GM12878 (cell line): ENCODE measurements around the gene ACVR1. TPM values are rescaled to one million over a fixed set of nuclear protein-coding genes. Genes with fewer than 3 reads are reported as not detected.
"Not testable (repeated sequence)": the region's sequence is repeated elsewhere in the genome, so short reads cannot be mapped to it uniquely, and the experiment has no call there.

ENCODE experiments used
- ATAC-seq: fragments of 200-7000 bp; cut with Tn5 transposase; 3 replicates; pipeline ENCODE4 v1.9.1; 2020; ENCODE audit warnings: mild to moderate bottlenecking, moderate library complexity
- BruUV-seq: library from RNA; stranded (reverse); fragments of 400-500 nt; replicated peaks from 2 replicates; lab custom pipeline; 2021; lab: Mats Ljungman, UMichigan
- CTCF ChIA-PET: fragments of 300-600 bp; sonication (Branson Sonifier 250); formaldehyde crosslinking; extraction: SDS; loops from one replicate; lab custom pipeline; 2021; ENCODE audit warnings: inconsistent platforms; lab: Yijun Ruan, JAX
- POLR2A ChIA-PET: fragments of 350-600 bp; formaldehyde crosslinking; extraction: SDS; loops from one replicate; lab custom pipeline; 2021; ENCODE audit warnings: inconsistent platforms; lab: Charles Lee
- RAD21 ChIA-PET: fragments of 300-600 bp; sonication (Branson Sonifier 250); formaldehyde crosslinking; loops from one replicate; lab custom pipeline; 2023; ENCODE audit warnings: antibody characterized with exemption; ENCODE audit not compliant: unreplicated experiment; lab: Charles Lee
- SMC1A ChIA-PET: fragments of 300-600 bp; sonication (Branson Sonifier 250); formaldehyde crosslinking; loops from one replicate; lab custom pipeline; 2023; ENCODE audit not compliant: unreplicated experiment, uncharacterized antibody; lab: Charles Lee
- DNase-seq: peaks from one replicate; pipeline ENCODE4 v3.0.0-alpha.2; 2011; ENCODE audit warnings: low read depth, low spot score
- FAIRE-seq: peaks from 3 replicates; lab custom pipeline; 2011; peaks lifted over from hg19 to GRCh38; lab: Jason Lieb, UNC
- H2AFZ ChIP-seq: 2 replicates; pipeline ENCODE4 v1.6.0; 2011; ENCODE audit warnings: low read depth, low read length, control low read depth; ENCODE audit not compliant: control insufficient read depth
- H3K27ac ChIP-seq: 2 replicates; pipeline ENCODE4 v1.5.1; 2011; ENCODE audit warnings: control low read depth; ENCODE audit not compliant: control insufficient read depth, insufficient read depth
- H3K27me3 ChIP-seq, 2 experiments: replicated peaks in 1 of 2; 2 replicates each; pipeline versions ENCODE4 v1.6.0 to v1.6.1; 2011; ENCODE audit warnings: low read length in 1 of 2; ENCODE audit not compliant: control insufficient read depth in 2 of 2, insufficient read depth in 2 of 2
- H3K36me3 ChIP-seq, 2 experiments: 2 replicates each; pipeline ENCODE4 v1.5.1; 2011; ENCODE audit warnings: low read length in 1 of 2; ENCODE audit not compliant: control insufficient read depth in 2 of 2, insufficient read depth in 2 of 2
- H3K4me1 ChIP-seq: 2 replicates; pipeline ENCODE4 v1.6.1; 2011; ENCODE audit warnings: mild to moderate bottlenecking, low read length, moderate library complexity, mixed read lengths; ENCODE audit not compliant: control insufficient read depth, insufficient read depth
- H3K4me2 ChIP-seq: 2 replicates; pipeline ENCODE4 v1.6.0; 2011; ENCODE audit warnings: control low read depth; ENCODE audit not compliant: control insufficient read depth, insufficient read depth
- H3K4me3 ChIP-seq: fragments of 200-600 bp; sonication (generic); 2 replicates; pipeline ENCODE4 v1.5.1; 2016
- H3K79me2 ChIP-seq: 2 replicates; pipeline ENCODE4 v1.6.0; 2011; ENCODE audit warnings: low read length; ENCODE audit not compliant: control insufficient read depth, insufficient read depth
- H3K9ac ChIP-seq: 2 replicates; pipeline ENCODE4 v1.8.0; 2011; ENCODE audit warnings: low read length, control low read depth, mixed read lengths; ENCODE audit not compliant: control insufficient read depth, insufficient read depth
- H3K9me3 ChIP-seq: replicated peaks from 3 replicates; pipeline ENCODE4 v1.5.1; 2011; ENCODE audit warnings: mild to moderate bottlenecking, low read length; ENCODE audit not compliant: control insufficient read depth, insufficient read depth
- H4K20me1 ChIP-seq: 2 replicates; pipeline ENCODE4 v1.6.0; 2011; ENCODE audit not compliant: control insufficient read depth, insufficient read depth
- CHD2 ChIP-seq: IDR thresholded peaks from 2 replicates; pipeline ENCODE4 v1.6.1; 2011; ENCODE audit warnings: low read depth, low read length, improper control_type of control experiment, borderline replicate concordance
- ETV6 ChIP-seq, 2 experiments: fragments of 450-650 bp in 1 of 2; IDR thresholded peaks in 1 of 2; conservative IDR thresholded peaks in 1 of 2; 2 replicates each; pipeline ENCODE4 v1.6.1; 2014; ENCODE audit warnings: antibody characterized with exemption in 1 of 2, borderline replicate concordance in 1 of 2, low read depth in 1 of 2, mild to moderate bottlenecking in 1 of 2, moderate library complexity in 1 of 2
- NFYA ChIP-seq: IDR thresholded peaks from 2 replicates; pipeline ENCODE4 v1.6.1; 2011; ENCODE audit warnings: low read depth, mild to moderate bottlenecking, low read length, improper control_type of control experiment, borderline replicate concordance
- PML ChIP-seq: IDR thresholded peaks from 2 replicates; pipeline ENCODE4 v1.6.1; 2012; ENCODE audit warnings: low read length, inconsistent platforms
- SPI1 ChIP-seq: IDR thresholded peaks from 2 replicates; pipeline ENCODE4 v1.6.1; 2011; ENCODE audit warnings: low read depth, mild to moderate bottlenecking, low read length, moderate library complexity, borderline replicate concordance; ENCODE audit not compliant: insufficient read depth
- STAT3 ChIP-seq: IDR thresholded peaks from 2 replicates; pipeline ENCODE4 v1.6.1; 2011; ENCODE audit warnings: low read depth, low read length, improper control_type of control experiment
- in situ Hi-C: fragments of 300-500 bp; cut with MboI; formaldehyde crosslinking; loops from 9 replicates; pipeline ENCODE4 v1.14.3; 2018; ENCODE audit warnings: mixed read lengths
- intact Hi-C: fragments of 100-400 bp; cut with micrococcal nuclease; formaldehyde crosslinking; loops from one replicate; pipeline ENCODE4 v1.14.2; 2022; ENCODE audit not compliant: unreplicated experiment
- polyA plus RNA-seq, 11 experiments: library from polyadenylated mRNA; depleted of rRNA in 4 of 11; unstranded in 6 of 11; stranded (reverse) in 5 of 11; fragments of >200 nt; fragmentation: Nextera tagmentation in 4 of 11; fragmentation: Illumina TruSeq in 1 of 11; extraction: Ambion mirVana in 4 of 11; extraction: Trizol in 1 of 11; gene quantifications; 1 replicate in 1 of 11; 2 replicates in 10 of 11; pipeline versions ENCODE4 v1.2.1 to v1.2.3, GENCODE V29; 2011 to 2016; ENCODE audit warnings: inconsistent platforms in 2 of 11, missing spikeins in 2 of 11, low read depth in 1 of 11
- total RNA-seq, 4 experiments: library from RNA; depleted of rRNA in 3 of 4; stranded (reverse); fragments of >200 nt in 3 of 4; fragmentation: Illumina TruSeq in 1 of 4; extraction: Trizol in 1 of 4; gene quantifications; 2 replicates each; pipeline versions ENCODE4 v1.2.1 to v1.2.3, GENCODE V29; 2013 to 2021
- TF ChIP-seq, protein P1 (sequence below): fragments of 450-650 bp; IDR thresholded peaks from 2 replicates; pipeline ENCODE4 v1.6.1; 2017; ENCODE audit warnings: mild to moderate bottlenecking, moderate library complexity
- TF ChIP-seq, protein P2 (sequence below): IDR thresholded peaks from 2 replicates; pipeline ENCODE4 v1.6.1; 2012; ENCODE audit warnings: mild to moderate bottlenecking, low read depth, low read length
- TF ChIP-seq, protein P3 (sequence below): fragments of 450-650 bp; IDR thresholded peaks from 2 replicates; pipeline ENCODE4 v1.6.1; 2016; ENCODE audit warnings: mild to moderate bottlenecking

The ACVR1 gene
- total and polyA plus RNA-seq, 10 of the 15 experiments (the other 5 are each of a cell fraction or from before 2014, with no cell fraction given) = 0.06 to 0.24 (median 0.14) TPM; not detected in 4

DNA sequence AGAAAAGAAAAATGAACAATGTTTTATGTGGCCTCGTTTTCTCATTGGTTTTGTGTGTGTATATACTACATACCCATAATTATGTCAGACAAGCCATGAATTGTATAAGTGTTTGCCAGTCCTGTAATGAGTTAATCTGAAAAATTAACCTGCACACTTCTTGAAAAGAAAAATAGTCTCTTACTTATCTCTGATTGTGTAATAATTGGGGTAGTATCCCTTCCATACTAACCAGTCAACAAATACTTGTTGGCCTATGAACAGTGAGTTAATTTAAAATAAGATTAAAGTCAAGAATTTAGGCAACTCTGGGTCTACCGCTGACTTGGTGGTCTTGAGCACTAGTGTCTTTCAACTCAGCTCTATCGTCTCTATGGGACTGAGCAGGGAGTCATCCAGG lies 48.8 kb downstream of the ACVR1 start (continued):
- TF ChIP-seq, protein P1, sequence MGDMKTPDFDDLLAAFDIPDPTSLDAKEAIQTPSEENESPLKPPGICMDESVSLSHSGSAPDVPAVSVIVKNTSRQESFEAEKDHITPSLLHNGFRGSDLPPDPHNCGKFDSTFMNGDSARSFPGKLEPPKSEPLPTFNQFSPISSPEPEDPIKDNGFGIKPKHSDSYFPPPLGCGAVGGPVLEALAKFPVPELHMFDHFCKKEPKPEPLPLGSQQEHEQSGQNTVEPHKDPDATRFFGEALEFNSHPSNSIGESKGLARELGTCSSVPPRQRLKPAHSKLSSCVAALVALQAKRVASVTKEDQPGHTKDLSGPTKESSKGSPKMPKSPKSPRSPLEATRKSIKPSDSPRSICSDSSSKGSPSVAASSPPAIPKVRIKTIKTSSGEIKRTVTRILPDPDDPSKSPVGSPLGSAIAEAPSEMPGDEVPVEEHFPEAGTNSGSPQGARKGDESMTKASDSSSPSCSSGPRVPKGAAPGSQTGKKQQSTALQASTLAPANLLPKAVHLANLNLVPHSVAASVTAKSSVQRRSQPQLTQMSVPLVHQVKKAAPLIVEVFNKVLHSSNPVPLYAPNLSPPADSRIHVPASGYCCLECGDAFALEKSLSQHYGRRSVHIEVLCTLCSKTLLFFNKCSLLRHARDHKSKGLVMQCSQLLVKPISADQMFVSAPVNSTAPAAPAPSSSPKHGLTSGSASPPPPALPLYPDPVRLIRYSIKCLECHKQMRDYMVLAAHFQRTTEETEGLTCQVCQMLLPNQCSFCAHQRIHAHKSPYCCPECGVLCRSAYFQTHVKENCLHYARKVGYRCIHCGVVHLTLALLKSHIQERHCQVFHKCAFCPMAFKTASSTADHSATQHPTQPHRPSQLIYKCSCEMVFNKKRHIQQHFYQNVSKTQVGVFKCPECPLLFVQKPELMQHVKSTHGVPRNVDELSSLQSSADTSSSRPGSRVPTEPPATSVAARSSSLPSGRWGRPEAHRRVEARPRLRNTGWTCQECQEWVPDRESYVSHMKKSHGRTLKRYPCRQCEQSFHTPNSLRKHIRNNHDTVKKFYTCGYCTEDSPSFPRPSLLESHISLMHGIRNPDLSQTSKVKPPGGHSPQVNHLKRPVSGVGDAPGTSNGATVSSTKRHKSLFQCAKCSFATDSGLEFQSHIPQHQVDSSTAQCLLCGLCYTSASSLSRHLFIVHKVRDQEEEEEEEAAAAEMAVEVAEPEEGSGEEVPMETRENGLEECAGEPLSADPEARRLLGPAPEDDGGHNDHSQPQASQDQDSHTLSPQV = no peak
- no peak for TF ChIP-seq PML
- TF ChIP-seq, protein P2, sequence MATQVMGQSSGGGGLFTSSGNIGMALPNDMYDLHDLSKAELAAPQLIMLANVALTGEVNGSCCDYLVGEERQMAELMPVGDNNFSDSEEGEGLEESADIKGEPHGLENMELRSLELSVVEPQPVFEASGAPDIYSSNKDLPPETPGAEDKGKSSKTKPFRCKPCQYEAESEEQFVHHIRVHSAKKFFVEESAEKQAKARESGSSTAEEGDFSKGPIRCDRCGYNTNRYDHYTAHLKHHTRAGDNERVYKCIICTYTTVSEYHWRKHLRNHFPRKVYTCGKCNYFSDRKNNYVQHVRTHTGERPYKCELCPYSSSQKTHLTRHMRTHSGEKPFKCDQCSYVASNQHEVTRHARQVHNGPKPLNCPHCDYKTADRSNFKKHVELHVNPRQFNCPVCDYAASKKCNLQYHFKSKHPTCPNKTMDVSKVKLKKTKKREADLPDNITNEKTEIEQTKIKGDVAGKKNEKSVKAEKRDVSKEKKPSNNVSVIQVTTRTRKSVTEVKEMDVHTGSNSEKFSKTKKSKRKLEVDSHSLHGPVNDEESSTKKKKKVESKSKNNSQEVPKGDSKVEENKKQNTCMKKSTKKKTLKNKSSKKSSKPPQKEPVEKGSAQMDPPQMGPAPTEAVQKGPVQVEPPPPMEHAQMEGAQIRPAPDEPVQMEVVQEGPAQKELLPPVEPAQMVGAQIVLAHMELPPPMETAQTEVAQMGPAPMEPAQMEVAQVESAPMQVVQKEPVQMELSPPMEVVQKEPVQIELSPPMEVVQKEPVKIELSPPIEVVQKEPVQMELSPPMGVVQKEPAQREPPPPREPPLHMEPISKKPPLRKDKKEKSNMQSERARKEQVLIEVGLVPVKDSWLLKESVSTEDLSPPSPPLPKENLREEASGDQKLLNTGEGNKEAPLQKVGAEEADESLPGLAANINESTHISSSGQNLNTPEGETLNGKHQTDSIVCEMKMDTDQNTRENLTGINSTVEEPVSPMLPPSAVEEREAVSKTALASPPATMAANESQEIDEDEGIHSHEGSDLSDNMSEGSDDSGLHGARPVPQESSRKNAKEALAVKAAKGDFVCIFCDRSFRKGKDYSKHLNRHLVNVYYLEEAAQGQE = no peak
- no peak for TF ChIP-seq ETV6 (conservative IDR thresholded peaks at IDR 0.05 in 1 of 2, IDR thresholded peaks at IDR 0.05 in 1 of 2; ENCODE audit: borderline replicate concordance in 1 of 2, low read depth in 1 of 2)
- TF ChIP-seq NFYA = no peak
- no peak for TF ChIP-seq CHD2
- TF ChIP-seq, protein P3, sequence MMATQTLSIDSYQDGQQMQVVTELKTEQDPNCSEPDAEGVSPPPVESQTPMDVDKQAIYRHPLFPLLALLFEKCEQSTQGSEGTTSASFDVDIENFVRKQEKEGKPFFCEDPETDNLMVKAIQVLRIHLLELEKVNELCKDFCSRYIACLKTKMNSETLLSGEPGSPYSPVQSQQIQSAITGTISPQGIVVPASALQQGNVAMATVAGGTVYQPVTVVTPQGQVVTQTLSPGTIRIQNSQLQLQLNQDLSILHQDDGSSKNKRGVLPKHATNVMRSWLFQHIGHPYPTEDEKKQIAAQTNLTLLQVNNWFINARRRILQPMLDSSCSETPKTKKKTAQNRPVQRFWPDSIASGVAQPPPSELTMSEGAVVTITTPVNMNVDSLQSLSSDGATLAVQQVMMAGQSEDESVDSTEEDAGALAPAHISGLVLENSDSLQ = no peak
- no peak for TF ChIP-seq SPI1
- no peak for TF ChIP-seq STAT3
- TF ChIP-seq, all 136 proteins: peak for 0

DNA sequence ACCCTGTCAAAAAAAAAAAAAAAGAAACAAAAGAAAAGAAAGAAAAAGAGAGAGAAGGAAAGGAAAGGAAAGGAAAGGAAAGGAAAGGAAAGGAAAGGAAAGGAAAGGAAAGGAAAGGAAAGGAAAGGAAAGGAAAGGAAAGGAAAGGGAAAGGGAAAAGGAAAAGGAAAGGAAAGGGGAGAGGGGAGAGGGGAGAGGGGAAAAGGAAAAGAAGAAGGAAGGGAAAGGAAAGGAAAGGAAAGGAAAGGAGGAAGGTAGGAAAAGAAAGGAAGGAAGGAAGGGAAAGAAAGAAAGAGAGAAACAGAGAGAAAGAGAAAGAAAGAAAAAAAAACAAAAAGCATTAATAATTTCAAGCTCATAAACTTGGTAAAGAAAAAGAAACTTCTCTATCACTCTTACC lies 49.5 kb downstream of the ACVR1 start:
- DNase-seq, SMC1A ChIA-PET, FAIRE-seq, H3K9ac ChIP-seq, CTCF ChIA-PET, H3K36me3 ChIP-seq, H3K27ac ChIP-seq, H4K20me1 ChIP-seq, H3K4me3 ChIP-seq, H3K27me3 ChIP-seq, H2AFZ ChIP-seq, H3K79me2 ChIP-seq, RAD21 ChIA-PET, H3K9me3 ChIP-seq, POLR2A ChIA-PET, H3K4me2 ChIP-seq, ATAC-seq, intact Hi-C loops, BruUV-seq, in situ Hi-C loops, H3K4me1 ChIP-seq: not testable (repeated sequence)
